ENCODE results near the gene RINL.

RINL gene

DNA sequence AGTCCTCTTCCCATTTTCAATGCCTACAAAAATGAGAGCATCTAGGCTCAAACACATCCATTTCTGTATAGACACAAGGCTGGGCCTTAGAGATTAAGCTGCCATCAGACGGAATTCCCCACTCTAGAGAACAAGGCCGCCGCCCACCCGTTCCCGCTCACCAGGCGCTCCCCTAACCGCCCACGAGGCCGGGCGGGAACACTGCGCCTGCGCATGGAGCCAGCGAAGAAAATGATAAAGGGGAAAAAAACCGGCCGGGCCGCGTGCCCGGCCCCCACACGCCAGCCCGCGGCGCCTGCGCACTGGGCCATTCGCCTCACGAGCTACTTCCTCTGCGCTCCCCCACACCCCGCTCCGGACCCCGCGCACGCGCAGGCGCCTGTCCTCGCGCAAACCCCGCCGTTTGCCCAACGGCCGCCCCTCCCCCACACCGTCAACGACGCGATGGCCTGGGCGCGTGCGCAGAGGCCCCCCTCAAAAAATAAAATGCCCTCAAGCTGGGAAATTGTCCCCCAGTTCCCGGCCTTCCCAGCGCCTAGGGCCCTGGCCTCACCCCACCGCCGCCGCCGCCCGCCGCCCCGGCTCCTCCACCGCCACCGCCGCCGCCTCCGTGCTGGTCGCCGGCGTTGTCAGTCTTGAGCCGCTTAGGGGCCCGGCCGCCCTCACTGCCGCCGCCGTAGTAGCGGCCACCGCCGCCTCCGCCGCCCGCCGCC is 28.8 kb downstream of the RINL start:
- peak; percentile 99 for DNase-seq (ENCODE audit: low spot score)

DNA sequence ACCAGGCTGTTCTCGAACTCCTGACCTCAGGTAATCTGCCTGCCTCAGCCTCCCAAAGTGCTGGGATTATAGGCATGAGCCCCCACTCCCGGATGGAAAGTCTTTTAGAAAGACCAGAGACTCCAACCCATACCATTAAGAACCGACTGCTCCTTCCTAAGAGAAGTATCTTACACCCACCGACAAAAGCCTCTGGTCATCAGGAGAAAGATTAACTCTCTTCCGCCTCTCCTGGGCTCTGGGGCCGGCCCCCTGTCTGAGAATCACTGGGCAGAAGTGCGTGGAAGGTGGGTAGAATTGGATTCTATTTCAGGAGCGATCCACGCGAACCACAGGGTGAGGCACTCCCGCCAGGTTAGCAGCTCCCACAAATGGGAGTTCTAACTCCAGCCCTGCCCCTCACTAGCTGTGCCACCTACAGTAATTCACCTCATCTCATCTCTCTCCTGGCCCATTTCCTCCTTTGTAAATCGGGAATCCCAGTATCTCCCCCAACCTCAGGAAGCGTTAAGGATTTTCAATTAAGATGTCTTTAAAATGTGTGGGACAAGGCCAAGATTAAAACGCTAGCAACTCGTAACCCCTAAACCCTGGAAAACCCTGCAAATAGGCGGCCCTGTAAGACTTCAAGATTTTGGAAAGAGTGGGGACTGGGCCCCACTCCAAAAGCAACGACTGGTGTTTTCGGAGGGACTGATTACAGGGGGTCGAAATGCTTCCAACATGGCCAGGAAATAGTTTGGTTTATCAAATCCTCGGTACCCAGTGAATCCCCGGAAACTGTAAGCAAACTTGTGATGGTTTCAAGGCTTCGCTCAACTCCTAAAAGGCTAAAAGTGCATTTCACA is 29.6 kb downstream of the RINL start:
- no peak for DNase-seq (ENCODE audit: low spot score)

DNA sequence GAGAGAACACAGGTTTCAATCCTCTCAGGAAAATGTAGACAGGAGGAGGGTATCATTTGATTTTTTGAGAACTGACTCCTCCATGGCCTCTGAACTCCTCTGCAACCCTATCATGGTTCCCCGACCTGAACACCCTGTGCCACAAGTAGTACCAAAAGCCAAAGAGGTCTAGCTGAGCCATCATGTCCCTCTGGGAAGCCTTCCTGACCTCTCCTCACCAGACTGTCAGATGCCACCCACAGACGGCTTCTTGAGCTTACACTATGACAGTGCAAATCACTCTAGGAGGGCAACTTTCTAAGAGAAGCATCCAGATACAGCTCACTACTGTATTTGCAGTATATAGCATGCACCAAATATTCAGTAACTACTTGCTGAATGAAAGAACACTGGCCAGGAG is 32.0 kb downstream of the RINL start:
- no peak for DNase-seq (ENCODE audit: low spot score)

DNA sequence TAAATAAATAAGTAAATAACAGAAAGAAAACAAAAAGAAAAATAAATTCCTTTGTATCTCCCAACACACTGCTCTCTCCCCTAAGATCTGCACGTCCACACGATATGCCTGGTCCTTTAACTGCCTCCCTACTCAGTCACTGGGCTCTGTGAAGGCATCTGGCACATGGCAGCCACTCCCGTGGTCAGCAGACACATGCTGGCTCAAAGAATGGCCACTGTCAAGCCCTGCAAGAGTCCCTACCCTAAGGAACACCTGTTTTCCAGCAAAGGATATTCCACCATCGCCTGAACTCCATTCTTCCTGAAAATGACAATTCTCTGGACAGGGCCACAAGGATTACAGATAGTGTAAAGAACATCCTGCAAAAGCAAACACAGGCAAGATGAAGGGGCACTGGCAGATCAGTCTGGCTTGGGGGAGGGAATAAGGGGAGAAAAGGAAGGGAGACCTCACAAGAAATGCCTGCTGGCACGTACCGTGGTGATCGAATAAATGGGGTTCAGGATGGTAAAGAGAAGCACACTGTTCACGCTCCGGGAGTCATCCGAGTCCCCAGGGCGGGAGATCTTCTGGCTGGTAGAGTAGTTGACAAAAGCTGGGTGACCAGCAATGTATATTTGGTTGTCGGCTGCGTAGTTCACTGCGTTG is 32.6 kb downstream of the RINL start:
- no peak for DNase-seq (ENCODE audit: low spot score)

DNA sequence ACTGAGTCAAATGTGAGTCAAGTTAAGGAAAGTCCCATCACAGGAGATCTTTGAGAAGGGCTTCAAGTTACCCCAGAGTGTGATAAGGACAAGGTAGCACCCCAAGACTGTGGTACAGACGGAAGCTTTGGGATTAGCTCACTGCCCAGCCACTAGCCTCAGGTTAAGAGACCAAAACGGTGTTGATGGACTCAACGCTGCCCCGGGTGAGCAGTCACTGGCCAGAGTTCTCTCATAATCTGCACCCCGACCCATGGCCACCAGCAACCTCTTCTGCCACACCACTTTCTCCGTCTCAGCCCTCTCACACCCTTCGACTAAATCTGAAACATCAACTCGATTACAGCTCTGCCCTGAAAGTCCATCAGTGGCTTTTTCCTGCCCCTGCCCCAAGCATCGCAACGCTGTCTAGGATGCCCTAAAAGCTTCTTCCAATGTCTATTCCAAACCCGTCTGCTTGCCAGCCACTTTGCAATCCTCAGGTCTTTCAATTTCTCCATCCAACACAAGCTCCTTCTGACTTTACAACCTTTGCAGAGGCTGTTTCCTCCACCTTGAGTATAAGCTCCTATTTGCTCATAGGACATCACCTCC is 33.9 kb downstream of the RINL start:
- DNase-seq (ENCODE audit: low spot score) = no peak

DNA sequence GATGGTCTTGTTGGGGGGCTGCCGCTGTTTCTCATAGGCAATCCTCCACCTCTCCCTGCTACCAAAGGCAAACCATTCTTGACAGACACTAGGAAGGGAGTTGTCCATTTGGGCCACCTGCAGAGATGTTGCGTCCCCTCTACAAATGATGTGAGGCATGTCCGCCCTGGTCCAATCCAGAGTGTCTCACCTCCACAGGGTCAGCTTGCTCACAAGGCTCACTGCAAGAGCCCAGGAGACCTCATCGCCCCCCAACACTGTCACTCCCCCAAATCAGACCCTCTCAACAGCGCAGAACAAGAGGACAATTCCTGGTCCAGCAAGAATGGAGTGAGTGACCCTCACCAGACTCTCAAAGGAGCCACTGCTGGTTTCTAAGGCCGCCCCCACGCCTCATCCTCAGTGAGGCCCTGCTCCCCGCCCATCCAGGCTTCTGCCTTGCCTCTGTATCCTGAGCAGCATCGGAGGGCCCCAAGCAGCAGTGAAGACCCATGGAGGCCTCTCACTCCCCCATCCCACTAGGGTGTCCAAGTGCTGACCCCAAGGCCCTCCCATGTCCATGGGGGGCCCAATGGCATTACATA is 34.8 kb downstream of the RINL start:
- no peak for DNase-seq (ENCODE audit: low spot score)

DNA sequence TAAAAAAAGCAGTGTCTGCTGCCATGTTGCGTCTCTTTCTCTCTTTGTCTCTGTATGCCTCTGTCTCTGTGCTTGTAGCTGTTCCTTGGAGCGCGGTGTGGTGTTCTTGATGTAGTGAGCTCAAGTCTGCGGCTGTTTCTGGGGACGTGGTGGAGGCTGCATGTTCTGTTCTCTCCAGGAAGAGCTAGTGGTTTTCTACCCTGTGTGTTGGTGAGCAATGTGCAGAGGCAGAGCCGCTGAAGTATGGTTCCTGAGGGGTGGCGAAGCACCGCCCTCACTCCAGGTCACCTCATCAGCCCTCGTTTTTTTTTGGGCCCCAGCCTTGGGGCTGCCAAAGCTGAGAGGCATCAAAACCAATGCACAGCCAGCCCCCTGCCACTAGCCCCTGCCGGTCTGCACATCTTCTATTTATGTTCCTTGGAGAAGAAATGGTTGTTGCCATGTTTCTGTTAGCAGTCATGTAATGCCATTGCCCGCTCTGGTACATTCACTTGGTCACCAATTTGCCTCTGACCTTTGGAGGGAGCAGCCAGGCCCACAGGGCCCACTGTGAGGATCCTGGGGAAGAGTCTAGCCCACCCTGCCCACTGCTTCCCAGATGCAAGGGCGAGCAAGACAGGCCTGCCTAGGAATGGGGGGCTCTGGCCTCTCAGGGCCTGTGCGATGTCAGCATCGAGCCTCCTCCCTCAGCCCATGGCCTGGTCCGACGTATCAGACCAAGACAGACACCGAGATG is 35.5 kb downstream of the RINL start:
- peak; percentile 67 for DNase-seq (ENCODE audit: low spot score)

DNA sequence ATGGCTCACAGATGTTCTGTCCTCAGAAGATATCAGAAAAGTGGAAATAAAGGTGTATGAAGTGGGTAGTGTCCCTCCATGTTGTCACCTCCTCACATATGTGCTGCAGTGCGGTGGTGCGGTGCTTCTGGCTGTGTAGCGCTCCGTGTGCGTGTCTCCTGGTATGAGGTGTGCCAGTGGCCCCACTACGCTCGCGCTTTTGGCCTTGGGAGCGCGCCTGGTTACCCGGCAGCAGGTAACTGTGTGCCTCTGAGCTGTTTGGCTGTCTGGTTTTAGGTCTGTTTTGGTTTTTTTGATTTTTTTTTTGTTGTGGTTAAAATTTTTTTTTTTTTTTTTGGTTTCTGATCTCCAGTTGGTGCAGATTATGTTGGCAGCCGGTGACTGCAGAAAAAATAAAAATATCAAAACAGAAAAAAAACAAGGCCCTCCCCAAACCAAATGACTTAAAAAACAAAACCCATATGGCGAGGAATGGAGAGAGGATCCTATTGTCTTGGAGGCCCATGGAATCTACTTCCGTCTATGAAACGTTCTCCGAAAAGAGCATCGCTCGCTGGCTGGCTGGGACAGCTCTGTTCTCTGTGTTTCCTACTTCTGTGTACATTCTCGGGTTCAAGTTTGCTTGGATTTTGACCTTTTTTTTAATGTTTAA is 36.2 kb downstream of the RINL start:
- no peak for DNase-seq (ENCODE audit: low spot score)

DNA sequence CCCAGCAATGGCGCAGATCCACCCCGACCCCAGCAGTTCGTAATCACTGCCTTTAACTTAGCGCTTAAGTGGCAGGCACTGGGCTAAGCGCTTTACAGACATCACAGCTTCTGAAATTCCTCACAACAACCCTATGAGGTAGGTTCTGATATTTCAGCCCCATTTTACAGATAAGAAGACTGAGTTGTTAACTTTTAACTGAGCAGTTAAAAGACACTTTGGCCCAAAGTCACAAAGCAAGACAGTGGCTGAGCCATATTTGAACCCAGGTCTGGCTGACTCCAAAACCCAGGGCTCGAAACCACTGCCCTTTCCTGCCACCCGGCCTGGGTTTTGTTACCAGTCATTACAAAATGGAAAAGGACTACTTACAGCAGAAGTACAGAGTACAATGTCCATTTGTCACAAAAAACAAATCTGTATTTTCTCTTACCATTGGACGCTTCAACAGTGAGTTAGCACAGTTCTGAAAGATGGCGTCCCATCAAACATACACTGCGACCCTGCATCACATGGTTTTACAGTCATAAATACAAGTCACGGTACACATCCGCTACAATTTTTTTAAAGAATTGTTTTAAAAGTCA is 36.8 kb downstream of the RINL start:
- DNase-seq (ENCODE audit: low spot score) = no peak

DNA sequence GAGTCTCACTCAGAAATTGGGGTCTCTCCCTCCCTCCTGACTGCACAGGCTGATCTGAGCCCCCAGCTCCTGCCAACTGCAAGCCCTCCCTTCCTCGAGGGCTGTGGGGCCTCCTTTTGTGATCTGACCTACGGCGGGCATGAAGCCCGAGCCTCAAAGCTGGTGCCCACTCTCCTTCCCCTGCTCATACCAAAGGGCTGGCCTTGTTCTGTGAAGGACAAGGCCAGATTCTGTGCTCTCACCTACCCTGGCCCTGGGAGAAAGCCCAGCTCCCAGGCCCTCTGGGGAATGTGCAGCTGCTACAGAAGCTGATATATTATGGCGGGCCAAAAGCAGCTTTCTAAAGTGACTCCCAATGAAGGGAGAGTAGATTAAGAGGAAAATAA is 37.5 kb downstream of the RINL start:
- DNase-seq (ENCODE audit: low spot score) = no peak

DNA sequence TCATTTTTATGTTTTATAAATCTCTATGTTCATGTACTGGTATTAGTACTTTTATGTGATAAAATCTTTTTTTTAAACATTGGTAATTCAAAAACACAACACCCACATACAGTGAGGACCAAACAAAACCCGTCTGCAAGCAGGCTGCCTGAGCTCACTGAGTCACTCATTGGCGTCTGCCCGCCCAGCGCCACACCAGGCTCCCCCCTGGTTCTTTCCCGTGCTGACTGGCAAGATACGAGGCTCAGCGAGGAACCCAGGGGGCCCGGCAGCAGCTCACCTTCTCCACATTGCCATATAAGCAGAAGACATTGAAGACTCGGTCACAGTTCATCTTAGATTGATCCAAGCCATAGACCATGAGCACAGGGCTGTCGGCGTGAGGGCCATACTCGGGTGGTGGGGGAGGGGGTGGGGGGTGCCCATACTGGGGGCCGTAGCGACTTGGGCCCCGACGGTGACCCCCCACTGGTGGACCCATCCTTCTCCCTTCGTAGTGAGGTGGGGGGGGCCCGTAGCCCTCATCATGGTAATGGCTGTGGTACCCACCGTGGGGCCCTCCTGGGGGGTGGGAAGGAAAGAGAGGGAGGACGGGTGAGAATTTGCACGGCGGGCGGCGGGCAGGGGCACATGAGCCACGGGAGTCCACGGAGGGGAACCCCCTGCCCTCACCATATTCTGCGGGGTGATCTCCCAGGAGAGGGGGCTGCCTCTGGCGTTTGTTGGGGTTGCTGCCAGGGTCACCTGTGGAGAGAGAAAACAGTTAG is 38.1 kb downstream of the RINL start:
- no peak for DNase-seq (ENCODE audit: low spot score)

DNA sequence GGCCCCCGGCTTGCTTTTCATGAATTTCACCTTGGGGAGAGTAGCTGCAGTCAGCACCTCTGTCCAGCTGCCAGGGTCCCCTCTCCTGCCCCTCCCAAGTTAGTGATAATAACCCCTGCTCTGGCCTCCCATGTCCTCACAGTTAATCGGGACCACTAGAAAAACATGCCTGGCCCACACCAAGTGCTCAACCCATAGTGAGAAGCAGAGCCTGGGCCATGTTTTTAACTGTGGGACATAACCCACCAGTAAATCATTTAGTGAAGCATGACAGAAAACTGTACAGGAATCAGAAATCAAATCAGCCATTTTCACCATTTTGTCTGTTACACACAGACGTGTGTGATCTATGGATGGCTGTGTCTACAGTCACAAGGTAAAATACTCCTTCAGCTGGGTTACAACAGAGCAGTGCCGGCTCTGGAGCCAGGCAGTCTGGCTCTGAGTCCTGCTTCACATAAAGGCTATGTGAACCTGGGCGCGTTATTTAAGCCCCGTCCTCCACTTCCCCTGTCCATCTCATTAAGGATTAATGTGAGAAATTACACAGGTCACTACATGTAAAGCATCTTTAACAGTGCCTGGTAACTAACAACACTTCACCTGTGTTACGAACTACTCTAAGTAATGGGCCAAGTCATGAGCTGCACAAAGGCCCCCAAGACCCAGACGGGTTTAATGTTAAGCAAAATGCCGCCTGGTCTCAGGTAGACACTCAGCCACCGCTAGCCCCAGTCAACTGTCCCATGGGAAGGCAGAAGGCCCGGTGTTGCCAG is 38.9 kb downstream of the RINL start:
- DNase-seq (ENCODE audit: low spot score) = no peak

DNA sequence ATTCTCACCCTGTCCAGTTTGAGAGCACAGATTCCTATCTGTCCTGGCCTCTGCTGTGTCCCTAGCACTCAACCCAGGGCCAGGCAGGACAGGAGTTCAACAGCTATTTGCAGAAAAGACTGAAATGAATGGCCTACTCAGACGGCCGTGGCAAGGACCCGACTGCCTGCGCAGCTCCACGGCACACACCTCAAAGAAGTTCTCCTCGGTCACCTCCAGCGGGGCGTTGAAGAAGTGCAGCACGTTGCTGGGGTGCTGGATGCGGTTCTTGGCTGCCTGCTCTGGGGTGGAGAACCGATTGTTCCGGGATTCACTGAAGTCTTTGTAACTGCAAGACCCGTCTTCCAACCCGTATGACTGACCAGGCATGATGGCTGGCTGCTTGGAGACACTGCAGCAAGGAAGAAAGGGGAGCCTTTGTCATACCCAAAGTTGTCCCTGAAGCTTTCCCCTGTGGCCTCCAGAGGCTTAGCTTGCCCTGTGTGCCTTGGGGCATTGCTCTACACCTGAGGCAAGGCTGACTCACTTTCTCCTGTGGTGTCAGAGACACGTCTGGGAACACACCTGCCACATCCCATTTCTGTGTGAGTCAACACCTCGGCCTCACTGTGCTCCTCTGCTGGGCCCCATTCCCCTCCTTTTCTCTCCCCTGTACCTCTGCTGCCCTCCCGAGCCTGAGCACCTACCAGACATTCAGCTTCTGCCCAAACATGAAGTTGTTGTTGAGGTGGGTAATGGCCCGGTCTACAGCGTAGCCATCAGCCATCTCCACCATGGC is 39.7 kb downstream of the RINL start:
- DNase-seq (ENCODE audit: low spot score) = no peak

DNA sequence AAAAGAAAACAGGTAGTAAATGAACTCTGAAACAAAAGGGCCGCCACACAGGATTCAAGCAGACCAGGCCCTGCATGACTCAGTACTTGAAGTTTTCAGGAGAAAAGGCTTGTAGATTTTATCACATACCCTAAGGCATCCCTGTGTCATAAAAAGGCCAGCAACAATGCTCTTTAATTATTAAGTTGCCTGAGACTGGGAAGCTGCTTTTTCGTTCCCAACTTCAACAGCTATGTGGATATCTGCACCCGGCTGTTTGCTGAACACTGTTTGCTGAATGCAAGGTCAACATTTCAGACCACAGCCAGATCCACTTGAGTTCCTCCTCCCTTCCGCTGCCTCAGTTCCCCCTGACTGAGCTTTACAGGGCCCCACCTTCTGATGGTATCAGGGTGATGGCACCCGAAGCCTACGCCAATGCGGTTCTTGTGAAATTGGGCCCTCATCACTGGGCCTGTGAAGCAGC is 40.4 kb downstream of the RINL start:
- no peak for DNase-seq (ENCODE audit: low spot score)

DNA sequence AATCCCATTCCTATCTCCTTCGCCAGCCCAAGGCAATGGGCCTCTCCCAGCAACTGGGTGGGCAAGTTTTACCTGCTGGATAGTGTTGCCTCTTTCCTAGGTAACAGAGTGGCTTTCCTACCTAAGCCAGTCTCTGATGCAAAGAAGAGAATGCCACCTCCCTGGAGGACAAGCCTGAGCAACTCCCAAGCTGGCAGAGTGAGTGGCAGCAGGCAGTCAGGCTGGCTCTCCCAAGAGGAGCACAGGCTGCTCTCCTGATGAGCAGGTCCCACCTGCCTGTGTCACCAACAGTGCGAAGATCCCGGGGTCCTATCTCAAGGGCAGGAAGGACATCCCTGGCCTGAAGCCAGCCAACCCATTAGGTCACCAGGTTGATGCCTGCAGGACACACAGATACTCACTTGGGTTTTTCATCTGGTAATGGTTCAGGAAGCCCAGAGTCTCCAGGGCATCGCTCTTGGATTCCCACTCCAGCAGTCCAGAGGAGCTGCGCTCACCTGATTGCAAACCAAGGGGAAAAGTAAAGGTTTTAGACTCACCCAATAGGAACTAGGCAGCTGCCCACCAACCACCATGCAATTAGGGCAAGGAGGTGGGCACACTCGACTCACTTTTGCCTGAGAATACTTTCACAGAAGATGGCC is 41.0 kb downstream of the RINL start:
- no peak for DNase-seq (ENCODE audit: low spot score)

DNA sequence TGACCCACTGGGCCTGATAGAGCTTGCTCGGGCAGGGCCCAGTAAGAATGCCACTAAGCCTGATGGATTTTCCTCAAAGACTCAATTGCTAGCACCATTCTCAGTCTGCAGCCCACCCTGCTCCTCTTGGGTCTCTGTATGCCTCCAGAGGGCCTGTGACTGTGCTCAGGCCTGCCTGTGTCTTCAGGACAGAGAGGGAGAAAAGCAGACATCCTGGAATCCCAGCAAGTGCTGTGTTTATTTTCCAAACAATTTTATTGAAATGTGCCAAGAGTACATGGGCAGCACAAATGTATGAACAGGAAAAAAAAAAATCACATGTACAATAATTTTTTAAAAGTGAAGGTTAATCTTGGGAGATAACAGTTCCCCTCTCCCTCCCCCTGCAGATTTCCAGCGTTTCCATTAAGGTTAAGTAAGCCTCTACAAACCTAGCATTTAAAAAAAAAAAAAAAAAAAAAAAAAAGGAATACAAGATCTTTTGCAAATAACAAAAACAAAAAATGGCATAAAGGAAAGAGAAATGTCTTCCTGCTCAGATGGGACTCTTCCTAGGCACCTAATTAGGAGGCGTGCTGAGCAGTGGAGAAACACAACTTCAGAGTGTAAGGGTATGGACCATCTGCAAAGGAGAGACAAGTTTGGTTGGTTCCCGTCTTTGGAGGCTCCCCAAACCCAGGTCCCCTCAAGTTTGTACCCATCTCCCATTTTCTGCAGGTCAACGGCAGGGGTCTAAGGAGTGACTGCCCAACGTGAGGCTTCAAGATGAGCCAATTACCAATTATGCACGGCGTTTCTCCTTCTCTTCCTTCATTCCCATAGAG is 41.7 kb downstream of the RINL start:
- no peak for DNase-seq (ENCODE audit: low spot score)

DNA sequence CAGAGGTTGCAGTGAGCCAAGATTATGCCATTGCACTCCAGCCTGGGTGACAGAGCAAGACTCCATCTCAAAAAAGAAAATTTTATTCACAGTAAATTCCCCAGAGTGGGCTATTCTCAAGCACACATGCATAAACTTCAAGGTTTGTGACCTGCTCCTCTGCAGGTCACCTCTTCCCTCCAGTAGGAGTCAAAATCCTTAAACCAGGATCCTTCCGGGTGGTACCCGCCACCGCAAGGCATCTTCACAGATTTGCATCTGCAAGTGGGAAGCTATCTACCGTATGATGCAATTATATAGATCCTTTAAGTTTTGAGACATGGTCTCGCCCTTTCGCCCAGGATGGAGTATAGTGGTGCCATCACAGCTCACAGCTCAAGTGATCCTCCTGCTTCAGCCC is 43.5 kb downstream of the RINL start:
- no peak for DNase-seq (ENCODE audit: low spot score)
